NCI-H460 (cell line): ENCODE measurements around the gene NCOA6. TPM values are rescaled to one million over a fixed set of nuclear protein-coding genes. Genes with fewer than 3 reads are reported as not detected.
A peak's percentile ranks its signal among the peaks of the same experiment; 100 is the strongest.
"Not testable (repeated sequence)": the region's sequence is repeated elsewhere in the genome, so short reads cannot be mapped to it uniquely, and the experiment has no call there.

Experiments
- DNase-seq: peaks from one replicate; pipeline ENCODE4 v3.0.0-alpha.2; 2016; ENCODE audit warnings: low read depth; ENCODE audit errors: extremely low read depth
- total RNA-seq: library from RNA; depleted of rRNA; stranded (reverse); fragments of >200 nt; shearing (Covaris generic); gene quantifications from 2 replicates; pipeline ENCODE4 v1.2.3, GENCODE V29; 2014

Gene NCOA6
- total RNA-seq, 1 experiment from 2014 or later: 10.1 TPM

GRCh38 chr20:34729416-34729815 is 96.0 kb downstream of the NCOA6 start:
- no peak for DNase-seq

DNA sequence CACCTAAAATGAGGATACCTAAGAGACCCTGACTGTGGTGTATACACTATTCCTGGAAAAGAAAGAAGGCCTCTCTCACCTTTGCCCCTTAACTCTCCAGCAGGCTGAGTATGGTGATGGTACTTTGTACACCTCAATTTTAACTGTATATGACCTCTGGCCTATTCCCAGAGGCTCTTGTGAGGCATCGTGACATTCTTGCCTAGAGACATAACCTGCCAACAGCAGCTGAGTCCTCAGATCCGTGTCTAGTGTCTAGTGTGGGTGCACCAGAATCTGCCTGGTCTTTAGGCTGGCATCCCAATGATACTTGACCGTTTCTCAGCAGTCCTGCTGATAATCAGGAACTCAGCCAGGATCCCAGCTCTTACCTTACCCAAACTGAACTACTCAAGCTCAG is 101.3 kb downstream of the NCOA6 start:
- DNase-seq: no peak

- DNase-seq: not testable (repeated sequence)
These were observed 102.9 kb downstream of the NCOA6 start for GRCh38 chr20:34722560-34722959.

- DNase-seq: no peak
These were observed 105.2 kb downstream of the NCOA6 start for GRCh38 chr20:34720266-34720665.

DNA sequence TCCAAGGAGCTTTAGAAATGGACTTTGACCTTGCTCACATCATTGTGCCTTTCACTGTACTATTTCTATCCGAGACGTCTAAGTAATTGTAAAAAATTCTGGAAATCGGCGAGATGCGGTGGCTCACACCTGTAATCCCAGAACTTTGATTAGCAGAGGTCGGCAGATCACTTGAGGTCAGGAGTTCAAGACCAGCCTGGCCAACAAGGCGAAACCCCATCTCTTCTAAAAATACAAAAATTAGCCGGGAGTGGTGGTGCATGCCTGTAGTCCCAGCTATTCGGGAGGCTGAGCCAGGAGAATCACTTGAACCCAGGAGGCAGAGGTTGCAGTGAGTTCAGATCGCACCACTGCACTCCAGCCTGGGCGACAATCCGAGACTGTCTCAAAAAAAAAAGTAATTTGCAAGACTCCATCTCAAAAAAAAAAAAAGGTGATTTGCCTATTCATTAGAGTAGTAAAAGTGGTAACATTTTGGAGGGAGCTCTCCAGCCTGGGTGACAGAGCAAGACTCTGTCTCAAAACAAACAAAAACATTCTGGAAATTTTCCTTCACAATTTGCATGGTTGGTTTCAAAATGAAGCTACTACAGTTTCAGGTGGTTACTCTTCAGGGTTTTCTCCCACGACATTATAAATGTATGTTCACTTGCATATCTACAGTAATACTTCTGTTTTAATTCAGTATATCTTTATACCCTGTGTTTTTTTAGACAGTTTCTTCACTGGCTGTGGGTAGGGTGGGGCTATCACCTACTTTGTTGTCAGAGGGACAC is 106.0 kb downstream of the NCOA6 start:
- not testable (repeated sequence) for DNase-seq

- no peak for DNase-seq
These were observed 108.0 kb downstream of the NCOA6 start for GRCh38 chr20:34717230-34718095.

- no peak for DNase-seq
These were observed 108.6 kb downstream of the NCOA6 start for GRCh38 chr20:34716921-34717229.

DNA sequence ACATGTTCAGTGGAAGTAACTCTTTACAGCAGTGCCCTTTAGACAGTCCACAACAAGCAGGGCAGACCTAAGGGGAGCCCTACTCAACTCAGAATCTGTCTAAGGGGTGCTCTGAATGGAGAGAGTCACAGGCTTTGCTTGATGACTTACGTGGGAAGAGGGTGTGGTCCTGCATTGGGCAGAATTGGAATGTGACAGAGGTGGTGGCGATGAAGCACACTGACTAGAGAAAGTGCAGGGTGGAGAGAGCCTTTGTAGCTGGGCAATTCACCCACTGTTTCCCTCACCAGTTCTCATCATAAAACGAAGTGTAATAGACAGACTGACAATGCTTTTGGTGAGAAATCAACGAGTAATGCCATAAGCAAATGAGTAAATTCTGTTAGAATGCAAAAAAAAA is 110.1 kb downstream of the NCOA6 start:
- DNase-seq: no peak

- not testable (repeated sequence) for DNase-seq
These were observed 111.4 kb downstream of the NCOA6 start for GRCh38 chr20:34713944-34714515.

DNA sequence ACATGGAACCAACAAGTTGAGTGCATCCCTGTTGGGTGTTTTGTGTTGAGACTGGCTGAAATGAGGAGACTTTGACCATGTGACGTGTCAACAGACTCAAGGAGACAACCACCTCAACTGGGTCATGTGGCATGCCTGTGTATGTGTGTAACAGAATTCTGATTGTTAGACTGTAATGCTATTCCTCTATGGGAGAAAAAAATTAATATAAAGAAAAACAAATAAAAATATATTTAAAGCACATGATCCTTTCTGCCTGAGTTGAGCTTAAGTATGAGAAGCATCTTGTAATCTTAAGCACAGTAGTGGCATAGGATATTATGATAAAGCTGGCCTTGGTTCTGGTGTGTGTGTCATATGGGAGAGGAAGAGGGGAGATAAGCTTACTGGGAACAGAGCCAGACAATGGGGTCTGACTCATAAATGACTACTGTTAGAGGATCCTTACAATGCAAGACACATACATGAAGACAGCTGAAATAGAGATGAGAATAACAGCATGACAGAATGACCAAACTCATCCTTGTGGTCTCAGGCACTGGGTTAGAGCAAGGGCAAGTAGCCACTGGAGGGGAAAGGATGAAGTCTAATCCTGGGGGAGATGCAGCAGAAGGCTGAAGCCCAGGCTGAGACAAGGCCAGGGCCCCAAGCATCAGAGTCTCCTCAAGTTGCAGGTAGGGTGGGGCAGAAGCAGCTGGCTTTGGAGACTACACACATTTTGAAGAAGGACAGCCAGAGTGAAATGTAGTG is 112.1 kb downstream of the NCOA6 start:
- DNase-seq: peak; percentile 37

DNA sequence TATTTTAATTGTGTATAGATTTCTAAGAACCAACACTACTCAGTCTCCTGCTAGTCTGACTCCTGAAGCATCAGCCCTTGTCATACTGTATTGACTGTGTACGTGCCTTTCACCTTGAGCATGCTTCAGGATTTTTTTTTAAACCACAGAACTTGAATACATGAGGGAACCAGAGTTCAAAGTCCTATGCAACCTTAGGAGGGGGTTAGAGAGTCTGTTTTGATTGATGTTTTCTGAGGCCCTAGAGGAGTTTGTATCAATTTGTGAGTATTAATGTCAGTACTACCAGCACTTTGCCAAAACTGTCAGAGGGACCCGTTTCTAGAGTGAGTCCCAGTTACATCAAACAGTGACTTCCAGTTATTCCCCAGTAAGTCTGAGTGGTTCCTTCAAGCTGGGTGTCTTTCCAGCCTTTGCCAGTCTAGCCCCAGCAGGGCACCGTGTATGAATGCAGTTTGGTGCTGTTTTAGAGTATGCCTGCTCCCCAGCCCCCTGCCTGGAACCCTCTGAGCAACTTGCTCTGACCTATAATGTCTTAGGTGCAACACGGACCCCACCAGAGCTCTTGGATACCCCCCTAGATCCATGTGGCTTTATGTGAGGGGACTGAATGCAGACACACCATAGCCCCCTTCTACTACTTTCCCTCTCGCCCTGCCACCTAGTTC is 112.8 kb downstream of the NCOA6 start:
- DNase-seq: no peak

GRCh38 chr20:34711813-34712430 is 113.5 kb downstream of the NCOA6 start:
- no peak for DNase-seq

- no peak for DNase-seq
These were observed 114.4 kb downstream of the NCOA6 start for GRCh38 chr20:34710861-34711574.

- DNase-seq: no peak
These were observed 114.9 kb downstream of the NCOA6 start for GRCh38 chr20:34710568-34710839.

- peak; percentile 73 for DNase-seq
These were observed 115.5 kb downstream of the NCOA6 start for GRCh38 chr20:34709831-34710567.

DNA sequence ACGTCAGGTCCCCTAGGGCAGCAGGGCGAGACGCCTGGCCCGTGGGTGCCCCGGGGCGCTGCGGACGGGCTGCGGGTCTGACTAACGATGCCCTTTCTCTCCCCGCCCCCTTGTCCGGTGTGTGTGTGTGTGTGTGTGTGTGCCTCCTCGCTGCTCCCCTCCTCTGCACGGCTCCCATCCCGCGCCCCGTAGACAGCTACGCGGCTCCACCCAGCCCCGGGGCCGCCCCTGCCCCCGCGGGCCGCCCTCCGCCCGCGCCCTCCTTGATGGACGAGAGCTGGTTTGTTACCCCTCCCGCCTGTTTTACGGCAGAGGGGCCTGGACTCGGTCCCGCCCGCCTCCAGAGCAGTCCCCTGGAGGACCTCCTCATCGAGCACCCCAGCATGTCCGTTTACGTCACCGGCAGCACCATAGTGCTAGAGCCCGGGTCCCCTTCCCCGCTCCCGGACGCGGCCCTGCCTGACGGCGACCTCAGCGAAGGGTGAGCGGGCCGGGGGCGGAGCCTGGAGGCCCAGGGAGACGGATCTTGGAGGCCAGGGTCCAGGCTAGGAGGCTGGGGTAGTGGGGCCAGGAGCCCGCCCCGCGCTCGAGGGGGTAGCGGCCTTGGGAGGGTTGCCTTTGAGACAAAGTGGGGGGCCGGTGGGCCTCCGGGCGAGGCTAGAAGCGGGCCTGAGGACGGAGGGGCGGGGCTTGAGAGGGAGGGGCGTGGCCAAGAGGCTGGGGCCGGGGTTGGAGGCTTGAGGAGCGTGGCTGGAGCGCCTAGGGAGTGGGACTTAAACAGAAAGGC is 116.2 kb downstream of the NCOA6 start:
- DNase-seq: peak; percentile 83

GRCh38 chr20:34708621-34709043 is 116.8 kb downstream of the NCOA6 start:
- peak; percentile 54 for DNase-seq
